Erythroblast (primary cell): ENCODE data around the gene AHRR.
A peak's percentile ranks its signal among the peaks of the same experiment; 100 is the strongest.
"Not testable (repeated sequence)": the region's sequence is repeated elsewhere in the genome, so short reads cannot be mapped to it uniquely, and the experiment has no call there.

ENCODE experiments used
- DNase-seq, 2 experiments: peaks; one replicate each; lab custom pipeline; 2025; lab: John Stamatoyannopoulos, UW
- GATA1 ChIP-seq: IDR thresholded peaks from 2 replicates; pipeline ENCODE4 v1.6.1; 2011; ENCODE audit warnings: low read depth, mild to moderate bottlenecking, control low read depth, low read length, moderate library complexity
- POLR2A ChIP-seq: IDR thresholded peaks from 2 replicates; pipeline ENCODE4 v1.6.1; 2011; ENCODE audit warnings: mild to moderate bottlenecking, low read length

AHRR gene

GRCh38 chr5:321230-321725 is at the start of gene AHRR:
Gene AHRR, plus strand, starts transcription at chr5:321714. Its CDS starts 22,189 bp downstream, at chr5:343903.
- DNase-seq = peak; percentile 47 to 68
- TF ChIP-seq POLR2A (no peak), GATA1 (no peak)

GRCh38 chr5:271828-272167 is 49.7 kb upstream of the AHRR start:
- peak; percentile 8 for TF ChIP-seq POLR2A
- not testable (repeated sequence) for DNase-seq

GRCh38 chr5:273091-273490 is 48.4 kb upstream of the AHRR start:
- not testable (repeated sequence) for DNase-seq

GRCh38 chr5:273491-273890 is 48.0 kb upstream of the AHRR start:
- DNase-seq = not testable (repeated sequence)

- not testable (repeated sequence) for DNase-seq
Observed at GRCh38 chr5:274346-274745, 47.2 kb upstream of the AHRR start.

GRCh38 chr5:278646-279045 is 42.9 kb upstream of the AHRR start:
- no peak for DNase-seq
- TF ChIP-seq GATA1 (no peak), POLR2A (no peak)

- DNase-seq = not testable (repeated sequence)
Observed at GRCh38 chr5:279051-279665, 42.4 kb upstream of the AHRR start.

- DNase-seq = no peak
- TF ChIP-seq GATA1 = no peak
- TF ChIP-seq POLR2A = no peak
Observed at GRCh38 chr5:285991-286557, 35.4 kb upstream of the AHRR start.

- DNase-seq = not testable (repeated sequence)
Observed at GRCh38 chr5:290200-290599, 31.3 kb upstream of the AHRR start.

- not testable (repeated sequence) for DNase-seq
Observed at GRCh38 chr5:291345-291744, 30.2 kb upstream of the AHRR start.

GRCh38 chr5:294788-295187 is 26.7 kb upstream of the AHRR start:
- DNase-seq = not testable (repeated sequence)

GRCh38 chr5:296207-296606 is 25.3 kb upstream of the AHRR start:
- not testable (repeated sequence) for DNase-seq

- DNase-seq = not testable (repeated sequence)
Observed at GRCh38 chr5:296954-297353, 24.6 kb upstream of the AHRR start.

- DNase-seq = not testable (repeated sequence)
Observed at GRCh38 chr5:297448-297847, 24.1 kb upstream of the AHRR start.

- not testable (repeated sequence) for DNase-seq
Observed at GRCh38 chr5:297991-298736, 23.4 kb upstream of the AHRR start.

- no peak for DNase-seq
- TF ChIP-seq GATA1 (no peak), POLR2A (no peak)
Observed at GRCh38 chr5:298737-299125, 22.8 kb upstream of the AHRR start.

- DNase-seq = not testable (repeated sequence)
Observed at GRCh38 chr5:299921-300320, 21.6 kb upstream of the AHRR start.

- not testable (repeated sequence) for DNase-seq
Observed at GRCh38 chr5:300691-301435, 20.7 kb upstream of the AHRR start.

- not testable (repeated sequence) for DNase-seq
Observed at GRCh38 chr5:302416-302815, 19.1 kb upstream of the AHRR start.
